ENCODE measurements around the gene BAZ2B. TPM values are rescaled to one million over a fixed set of nuclear protein-coding genes. Genes with fewer than 3 reads are reported as not detected.

BAZ2B gene
- total RNA-seq, 1 experiment from 2014 or later, result 34.9 TPM

DNA sequence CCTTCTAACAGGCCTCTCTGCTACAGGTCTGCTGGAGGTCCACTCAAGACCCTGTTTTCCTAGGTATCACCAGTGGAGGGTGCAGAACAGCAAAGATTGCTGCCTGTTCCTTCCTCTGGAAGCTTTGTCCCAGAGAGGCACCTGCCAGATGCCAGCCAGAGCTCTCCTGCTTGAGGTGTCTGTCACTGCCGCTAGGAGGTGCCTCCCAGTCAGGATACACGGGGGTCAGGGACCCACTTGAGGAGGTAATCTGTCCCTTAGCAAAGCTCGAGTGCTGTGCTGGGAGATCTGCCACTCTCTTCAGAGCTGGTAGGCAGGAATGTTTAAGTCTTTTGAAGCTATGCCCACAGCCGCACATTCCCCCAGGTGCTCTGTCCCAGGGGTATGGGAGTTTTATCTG, 140.6 kb downstream of the BAZ2B start:
- Histone ChIP-seq H3K27me3 (ENCODE audit: insufficient read depth, low read depth) (no peaks in the 10 kb centered on the region), H2AFZ (no peak overlapping the region), H3K27ac (no peak overlapping the region), H3K36me3 (ENCODE audit: low read depth) (no peaks in the 10 kb centered on the region), H4K20me1 (ENCODE audit: insufficient read depth) (no peaks in the 10 kb centered on the region), H3K4me3 (no peak overlapping the region), H3K9me2 (ENCODE audit: insufficient read depth) (no peaks in the 10 kb centered on the region), H3F3A (ENCODE audit: insufficient read depth, low read depth) (no peaks in the 10 kb centered on the region; the same call in 1 of the 2 replicates), H3K79me2 (ENCODE audit: low read depth) (no peaks in the 10 kb centered on the region), H3K4me2 (no peak overlapping the region), H3K9me3 (ENCODE audit: insufficient read depth, low read depth) (no peaks in the 10 kb centered on the region), H3K4me1 (replicated peaks; ENCODE audit: insufficient read depth) (no peaks in the 10 kb centered on the region)
- no peak for TF ChIP-seq EZH2 (IDR thresholded peaks at IDR 0.05; ENCODE audit: low read depth)
- TF ChIP-seq, protein P1, sequence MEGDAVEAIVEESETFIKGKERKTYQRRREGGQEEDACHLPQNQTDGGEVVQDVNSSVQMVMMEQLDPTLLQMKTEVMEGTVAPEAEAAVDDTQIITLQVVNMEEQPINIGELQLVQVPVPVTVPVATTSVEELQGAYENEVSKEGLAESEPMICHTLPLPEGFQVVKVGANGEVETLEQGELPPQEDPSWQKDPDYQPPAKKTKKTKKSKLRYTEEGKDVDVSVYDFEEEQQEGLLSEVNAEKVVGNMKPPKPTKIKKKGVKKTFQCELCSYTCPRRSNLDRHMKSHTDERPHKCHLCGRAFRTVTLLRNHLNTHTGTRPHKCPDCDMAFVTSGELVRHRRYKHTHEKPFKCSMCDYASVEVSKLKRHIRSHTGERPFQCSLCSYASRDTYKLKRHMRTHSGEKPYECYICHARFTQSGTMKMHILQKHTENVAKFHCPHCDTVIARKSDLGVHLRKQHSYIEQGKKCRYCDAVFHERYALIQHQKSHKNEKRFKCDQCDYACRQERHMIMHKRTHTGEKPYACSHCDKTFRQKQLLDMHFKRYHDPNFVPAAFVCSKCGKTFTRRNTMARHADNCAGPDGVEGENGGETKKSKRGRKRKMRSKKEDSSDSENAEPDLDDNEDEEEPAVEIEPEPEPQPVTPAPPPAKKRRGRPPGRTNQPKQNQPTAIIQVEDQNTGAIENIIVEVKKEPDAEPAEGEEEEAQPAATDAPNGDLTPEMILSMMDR (conservative IDR thresholded peaks at IDR 0.05), result no peak
- intact Hi-C loops (cut with micrococcal nuclease; ENCODE audit: unreplicated experiment), result no loop called here
- ChIA-PET POLR2A (ENCODE audit: unreplicated experiment) (no interaction called here), CTCF (no interaction called here)
- BruUV-seq (replicated peaks), result no TSS peak
- DNase-seq, result no peak

DNA sequence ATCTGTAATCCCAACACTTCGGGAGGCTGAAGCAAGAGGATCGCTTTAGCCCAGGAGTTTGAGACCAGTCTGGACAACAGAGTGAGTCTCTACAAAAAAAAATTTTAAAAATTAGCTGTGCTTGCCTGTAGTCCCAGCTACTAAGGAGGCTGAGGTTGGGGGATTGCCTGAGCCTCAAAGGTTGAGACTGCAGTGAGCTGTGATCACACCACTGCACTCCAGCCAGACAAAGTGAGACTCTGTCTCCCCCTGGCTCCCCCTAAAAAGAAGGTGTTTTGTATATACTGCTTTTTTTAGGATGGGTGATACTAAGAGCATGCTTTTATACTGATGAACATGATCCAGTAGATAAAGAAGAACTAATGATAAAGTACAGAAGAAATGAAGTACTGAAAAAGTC, 145.0 kb downstream of the BAZ2B start:
- H3K4me3 ChIP-seq, result no peak overlapping the region
- H3K4me2 ChIP-seq, result no peak overlapping the region
- no peaks in the 10 kb centered on the region for H3K9me2 ChIP-seq (ENCODE audit: insufficient read depth)
- no TSS peak for BruUV-seq (replicated peaks)
- no peaks in the 10 kb centered on the region for H3F3A ChIP-seq (ENCODE audit: insufficient read depth, low read depth)
- TF ChIP-seq, protein P1 (conservative IDR thresholded peaks at IDR 0.05), result no peak
- TF ChIP-seq EZH2 (IDR thresholded peaks at IDR 0.05; ENCODE audit: low read depth), result no peak
- no peak overlapping the region for H3K27ac ChIP-seq
- intact Hi-C loops (cut with micrococcal nuclease; ENCODE audit: unreplicated experiment), result no loop called here
- H3K9me3 ChIP-seq (ENCODE audit: insufficient read depth, low read depth), result no peaks in the 10 kb centered on the region
- POLR2A ChIA-PET (ENCODE audit: unreplicated experiment), result no interaction called here
- H2AFZ ChIP-seq, result no peak overlapping the region
- no peak for DNase-seq
- H3K4me1 ChIP-seq (replicated peaks; ENCODE audit: insufficient read depth), result no peaks in the 10 kb centered on the region
- no peaks in the 10 kb centered on the region for H3K27me3 ChIP-seq (ENCODE audit: insufficient read depth, low read depth)
- H3K79me2 ChIP-seq (ENCODE audit: low read depth), result no peaks in the 10 kb centered on the region
- no peaks in the 10 kb centered on the region for H4K20me1 ChIP-seq (ENCODE audit: insufficient read depth)
- CTCF ChIA-PET, result no interaction called here
- no peaks in the 10 kb centered on the region for H3K36me3 ChIP-seq (ENCODE audit: low read depth)

DNA sequence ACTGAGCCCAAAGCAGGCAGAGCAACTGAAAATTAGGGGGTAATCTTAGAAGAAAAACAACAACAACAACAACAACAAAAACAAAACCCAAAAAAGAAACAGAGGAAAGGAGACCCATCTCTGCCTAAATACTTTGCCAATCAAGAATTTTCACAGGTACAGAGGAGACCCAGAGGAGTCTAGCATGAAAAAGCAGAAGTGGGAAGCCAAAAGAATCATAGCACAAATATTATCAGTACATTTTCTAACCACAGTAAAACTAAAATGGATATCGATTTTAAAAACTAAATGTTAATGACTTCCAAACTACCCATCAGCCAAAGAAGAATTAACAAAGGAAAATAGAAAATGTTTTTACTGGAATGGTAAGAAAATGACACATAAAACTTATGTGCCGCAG, 148.1 kb downstream of the BAZ2B start:
- no peaks in the 10 kb centered on the region for H3K27me3 ChIP-seq (ENCODE audit: insufficient read depth, low read depth)

More for the DNA sequence above, 148.1 kb downstream of the BAZ2B start:
- H3K4me1 ChIP-seq (replicated peaks; ENCODE audit: insufficient read depth), result no peaks in the 10 kb centered on the region
- ChIA-PET POLR2A (ENCODE audit: unreplicated experiment) (no interaction called here), CTCF (no interaction called here)
- H2AFZ ChIP-seq, result no peak overlapping the region
- no peaks in the 10 kb centered on the region for H3F3A ChIP-seq (ENCODE audit: insufficient read depth, low read depth)
- H3K9me3 ChIP-seq (ENCODE audit: insufficient read depth, low read depth), result no peaks in the 10 kb centered on the region
- no peak overlapping the region for H3K4me3 ChIP-seq
- no peaks in the 10 kb centered on the region for H3K9me2 ChIP-seq (ENCODE audit: insufficient read depth)
- no TSS peak for BruUV-seq (replicated peaks)
- no peaks in the 10 kb centered on the region for H3K36me3 ChIP-seq (ENCODE audit: low read depth)
- no peaks in the 10 kb centered on the region for H4K20me1 ChIP-seq (ENCODE audit: insufficient read depth)
- H3K79me2 ChIP-seq (ENCODE audit: low read depth), result no peaks in the 10 kb centered on the region
- H3K27ac ChIP-seq, result no peak overlapping the region
- no peak for DNase-seq
- intact Hi-C loops (cut with micrococcal nuclease; ENCODE audit: unreplicated experiment), result no loop called here
- TF ChIP-seq, protein P1 (conservative IDR thresholded peaks at IDR 0.05), result no peak
- H3K4me2 ChIP-seq, result no peak overlapping the region

Data from PC-9 (cell line).